Measurements from ENCODE around the gene CCDC102A.

- no peak for TF ChIP-seq CTCF (IDR thresholded peaks at IDR 0.05; ENCODE audit: low read depth, low read length)
- no peak for TF ChIP-seq POLR2A (IDR thresholded peaks at IDR 0.05; ENCODE audit: extremely low read depth, insufficient read length)
These were observed 25.7 kb upstream of the CCDC102A start for GRCh38 chr16:57562066-57562465.
